GM19035 (cell line): ENCODE data around the gene RPH3AL.
"Not testable (repeated sequence)": the region's sequence is repeated elsewhere in the genome, so short reads cannot be mapped to it uniquely, and the experiment has no call there.

Experiments used
- ATAC-seq: cut with Tn5 transposase; IDR thresholded peaks from one replicate; pipeline ENCODE4 v1.9.1; 2021; ENCODE audit not compliant: unreplicated experiment

Gene RPH3AL

GRCh38 chr17:228951-229708 is 123.5 kb downstream of the RPH3AL start:
- no peak for ATAC-seq

DNA sequence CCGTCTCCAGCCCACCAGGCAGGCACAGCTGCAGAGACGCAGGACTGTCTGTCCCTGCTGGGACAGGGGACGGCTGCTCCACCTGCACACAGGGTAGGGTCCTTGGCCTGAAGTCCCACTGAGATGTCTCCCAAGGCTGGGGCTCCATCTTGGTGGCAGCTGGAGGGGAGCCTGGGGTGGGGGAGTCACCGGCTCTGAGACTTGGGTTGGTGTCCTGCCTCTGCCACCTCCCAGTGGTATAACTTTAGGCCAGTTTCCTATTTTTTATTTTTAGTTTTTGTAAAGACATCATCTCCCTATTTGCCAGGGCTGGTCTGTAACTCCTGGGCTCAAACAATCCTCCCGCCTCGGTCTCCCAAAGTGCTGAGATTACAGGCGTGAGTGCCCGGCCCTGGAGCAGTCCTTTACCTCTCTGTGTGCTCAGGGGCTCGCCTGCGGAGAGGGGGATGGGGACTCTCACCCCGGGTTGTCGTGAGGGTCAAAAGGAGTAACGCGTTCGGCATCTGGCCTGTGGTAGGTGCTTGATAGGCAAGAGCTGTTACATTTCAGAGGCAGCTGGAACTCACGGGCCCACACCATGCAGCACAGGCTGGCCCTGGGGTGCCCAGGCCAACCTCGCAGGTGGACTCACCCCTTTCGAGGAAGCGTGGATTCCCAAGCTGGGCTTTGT is 124.5 kb downstream of the RPH3AL start:
- no peak for ATAC-seq

GRCh38 chr17:227078-227945 is 125.3 kb downstream of the RPH3AL start:
- no peak for ATAC-seq

GRCh38 chr17:226108-227077 is 126.2 kb downstream of the RPH3AL start:
- ATAC-seq: no peak

GRCh38 chr17:225551-225950 is 127.1 kb downstream of the RPH3AL start:
- no peak for ATAC-seq

DNA sequence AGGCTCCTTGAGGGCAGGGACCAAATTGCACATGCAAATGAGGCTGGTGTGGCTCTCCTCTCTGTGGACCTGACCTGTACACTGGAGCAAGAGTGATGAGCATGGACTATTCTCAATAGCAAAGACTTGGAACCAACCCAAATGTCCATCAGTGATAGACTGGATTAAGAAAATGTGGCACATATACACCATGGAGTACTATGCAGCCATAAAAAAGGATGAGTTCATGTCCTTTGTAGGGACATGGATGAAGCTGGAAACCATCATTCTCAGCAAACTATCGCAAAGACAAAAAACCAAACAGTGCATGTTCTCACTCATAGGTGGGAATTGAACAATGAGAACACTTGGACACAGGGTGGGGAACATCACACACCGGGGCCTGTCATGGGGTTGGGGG is 128.0 kb downstream of the RPH3AL start:
- not testable (repeated sequence) for ATAC-seq

- ATAC-seq: no peak
Observed at GRCh38 chr17:223723-224471, 128.7 kb downstream of the RPH3AL start.

GRCh38 chr17:222172-222571 is 130.4 kb downstream of the RPH3AL start:
- ATAC-seq: no peak

- ATAC-seq: no peak
Observed at GRCh38 chr17:219696-220095, 132.9 kb downstream of the RPH3AL start.

DNA sequence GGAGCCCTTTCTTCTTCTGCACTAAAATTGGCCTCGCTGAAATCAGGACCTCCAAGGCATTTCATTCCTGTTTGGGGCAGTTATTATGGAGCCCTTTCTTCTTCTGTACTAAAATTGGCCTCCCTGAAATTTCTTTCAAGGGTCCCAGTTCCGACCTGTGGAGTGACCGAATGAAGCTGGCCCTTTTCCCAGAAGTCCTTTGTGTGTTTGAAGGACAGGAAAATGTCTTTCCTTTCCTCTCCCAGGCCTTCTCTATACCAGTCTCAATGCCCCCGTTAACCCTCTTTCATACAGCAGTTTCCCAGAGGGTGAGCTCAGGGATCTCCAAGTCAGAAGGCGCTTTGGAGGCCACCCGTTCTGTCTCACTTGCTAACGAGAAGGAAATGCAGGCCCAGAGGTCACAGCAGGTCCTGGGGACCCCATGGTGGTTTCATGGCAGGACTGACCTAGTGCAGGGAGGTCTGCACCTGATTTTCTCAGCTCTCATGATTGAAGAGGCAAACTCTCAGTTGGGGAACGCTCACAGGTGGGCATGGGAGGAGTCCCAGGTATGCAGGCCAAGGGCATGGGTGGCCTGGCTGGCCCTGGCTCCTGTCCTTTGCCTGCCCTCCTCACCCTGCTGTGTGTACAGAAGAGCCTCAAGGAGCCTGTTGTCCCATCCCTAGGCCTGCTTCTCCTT is 134.0 kb downstream of the RPH3AL start:
- no peak for ATAC-seq

DNA sequence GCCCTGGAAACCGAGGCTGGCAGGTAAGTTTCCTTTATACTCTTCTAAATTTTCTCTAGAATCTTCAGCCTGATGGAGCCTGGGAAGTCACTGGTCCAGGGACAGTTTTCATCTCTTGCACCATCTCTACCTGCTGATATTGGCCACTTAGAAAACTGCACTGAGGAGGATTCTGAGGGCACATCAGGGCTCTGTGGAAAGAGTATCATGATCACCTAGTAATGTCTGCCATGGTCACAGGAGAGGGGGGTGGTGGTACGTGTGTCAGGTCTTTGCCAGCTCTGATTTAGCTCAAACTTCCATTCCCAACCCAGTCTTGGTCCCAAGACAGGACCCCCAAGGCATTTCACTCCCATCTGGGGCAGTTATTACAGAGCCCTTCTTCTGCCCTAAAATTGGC is 136.0 kb downstream of the RPH3AL start:
- no peak for ATAC-seq

GRCh38 chr17:215563-216478 is 136.8 kb downstream of the RPH3AL start:
- not testable (repeated sequence) for ATAC-seq

- no peak for ATAC-seq
Observed at GRCh38 chr17:214881-215331, 137.7 kb downstream of the RPH3AL start.

DNA sequence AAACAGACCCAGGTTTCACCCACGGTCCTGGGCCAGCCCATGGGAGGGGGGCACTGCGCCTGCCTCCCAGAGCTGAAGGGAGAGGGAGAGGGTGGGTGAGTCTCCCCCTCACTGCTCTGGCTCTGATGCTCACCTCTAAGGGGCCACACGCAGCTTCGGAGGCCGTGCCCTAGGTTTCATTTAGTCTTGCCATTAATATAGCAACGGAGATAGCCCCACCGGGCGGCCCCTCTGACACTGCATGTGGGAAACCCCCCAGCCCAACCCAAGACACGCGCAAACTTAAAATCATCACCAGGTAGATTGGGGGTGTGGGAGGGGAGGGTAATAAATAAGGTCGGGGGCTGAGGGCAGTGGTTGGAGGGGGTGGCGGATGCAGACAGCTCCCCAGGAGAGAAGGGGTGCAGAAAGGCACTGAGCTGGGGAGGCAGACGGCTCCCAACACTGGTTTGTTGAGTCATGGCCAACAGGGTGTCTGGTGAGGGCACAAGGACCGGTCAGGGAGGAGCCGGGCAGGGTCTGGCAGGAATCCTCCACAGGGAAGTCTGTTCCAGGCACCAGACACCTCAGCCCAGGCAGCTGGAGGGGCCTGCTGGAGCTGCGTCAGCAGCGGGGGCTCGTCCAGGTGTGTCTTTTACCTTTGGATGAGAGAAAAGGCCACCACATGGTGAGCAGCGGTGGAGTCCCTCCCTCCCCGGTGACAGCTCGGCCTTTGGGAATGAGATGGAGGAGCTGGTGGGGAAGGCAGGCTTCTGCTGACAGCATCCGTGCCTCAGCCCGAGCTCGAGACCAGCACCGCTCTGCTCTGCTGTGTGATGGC is 139.1 kb downstream of the RPH3AL start:
- ATAC-seq: no peak

- ATAC-seq: no peak
Observed at GRCh38 chr17:210402-210801, 142.2 kb downstream of the RPH3AL start.

DNA sequence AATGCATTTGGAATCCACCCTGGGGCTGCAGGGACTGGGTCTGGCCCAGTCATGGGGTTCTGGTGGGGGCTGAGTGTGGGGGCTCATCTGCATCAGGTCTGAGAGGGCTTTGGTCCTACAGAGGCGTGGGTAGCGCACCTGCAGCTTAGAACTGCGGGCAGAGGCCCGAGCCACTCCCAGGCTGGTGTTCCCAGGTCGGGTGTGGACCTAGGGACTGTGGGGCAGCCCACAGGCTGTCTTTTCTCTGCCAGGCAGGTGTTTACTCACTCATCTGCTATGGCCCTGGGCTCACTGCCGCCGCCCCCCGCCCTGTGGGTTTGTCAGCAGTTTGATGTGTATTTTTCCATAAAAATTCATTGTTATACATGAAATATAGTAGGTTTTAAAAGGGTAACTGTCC is 144.2 kb downstream of the RPH3AL start:
- no peak for ATAC-seq

DNA sequence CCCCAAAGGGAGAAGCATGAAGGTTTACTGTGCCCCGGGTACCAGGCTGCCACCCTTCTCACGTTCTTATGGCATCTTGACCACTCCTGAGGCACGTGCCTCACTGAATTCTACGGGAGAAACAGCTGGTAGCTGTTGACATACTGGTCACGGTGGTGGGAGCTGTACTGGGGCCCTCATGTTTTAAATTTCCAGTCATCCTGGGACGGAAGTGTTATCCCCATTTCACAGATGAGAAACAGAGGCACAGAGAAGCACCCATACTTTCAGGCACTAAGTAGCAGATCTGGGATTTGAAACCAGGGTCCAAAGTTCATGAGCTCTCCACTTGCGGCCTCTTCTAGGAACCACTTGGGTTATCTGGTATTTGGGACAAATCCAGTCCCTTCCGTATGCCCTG is 144.8 kb downstream of the RPH3AL start:
- ATAC-seq: no peak
